NCI-H2196 (cell line): ENCODE measurements around the gene NISCH.

Experiments used
- DNase-seq: peaks from one replicate; lab custom pipeline; 2025; ENCODE audit not compliant: unreplicated experiment; lab: John Stamatoyannopoulos, UW

The NISCH gene

GRCh38 chr3:52470920-52471319 lies 15.5 kb downstream of the NISCH start:
- no peak for DNase-seq

DNA sequence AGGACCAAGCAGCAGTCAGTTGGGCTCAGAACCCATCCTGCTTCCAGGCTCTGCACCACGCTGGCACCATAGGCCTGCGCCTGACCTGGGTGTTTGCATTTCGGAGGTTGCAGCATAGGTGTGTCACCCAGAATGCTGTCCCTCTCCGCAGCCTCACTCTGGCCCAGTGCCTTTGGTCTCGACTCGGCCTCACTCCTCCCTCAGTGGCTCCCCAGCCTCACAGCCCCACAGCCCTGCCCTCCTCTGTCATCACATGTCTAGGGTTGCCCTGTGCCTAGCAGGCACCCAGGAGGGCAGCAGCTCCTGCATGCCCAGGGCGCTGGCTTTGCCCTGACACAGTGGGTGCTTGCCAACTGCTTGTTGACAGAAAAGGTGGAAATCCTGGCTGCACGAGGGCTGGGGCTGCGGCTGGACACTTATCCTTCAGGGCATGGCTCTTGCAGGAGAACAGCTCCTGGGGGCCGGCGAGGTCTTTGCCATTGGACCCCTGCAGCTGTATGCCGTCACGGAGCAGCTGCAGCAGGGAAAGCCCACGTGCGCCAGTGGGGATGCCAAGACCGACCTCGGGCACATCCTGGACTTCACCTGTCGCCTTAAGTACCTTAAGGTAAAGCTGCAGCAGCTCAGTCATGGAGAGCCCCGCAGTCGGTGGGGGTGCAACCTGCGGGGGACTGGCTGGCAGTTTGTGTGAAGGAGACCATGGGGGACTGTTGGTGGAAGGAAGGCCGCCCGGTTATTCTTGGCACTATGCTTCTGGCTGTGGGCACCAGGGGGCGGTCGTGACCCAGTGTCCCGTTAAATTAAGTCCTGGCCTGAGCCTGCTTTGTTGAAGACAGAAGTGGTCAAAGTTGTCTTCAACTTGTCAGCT lies 16.2 kb downstream of the NISCH start:
- DNase-seq: no peak

DNA sequence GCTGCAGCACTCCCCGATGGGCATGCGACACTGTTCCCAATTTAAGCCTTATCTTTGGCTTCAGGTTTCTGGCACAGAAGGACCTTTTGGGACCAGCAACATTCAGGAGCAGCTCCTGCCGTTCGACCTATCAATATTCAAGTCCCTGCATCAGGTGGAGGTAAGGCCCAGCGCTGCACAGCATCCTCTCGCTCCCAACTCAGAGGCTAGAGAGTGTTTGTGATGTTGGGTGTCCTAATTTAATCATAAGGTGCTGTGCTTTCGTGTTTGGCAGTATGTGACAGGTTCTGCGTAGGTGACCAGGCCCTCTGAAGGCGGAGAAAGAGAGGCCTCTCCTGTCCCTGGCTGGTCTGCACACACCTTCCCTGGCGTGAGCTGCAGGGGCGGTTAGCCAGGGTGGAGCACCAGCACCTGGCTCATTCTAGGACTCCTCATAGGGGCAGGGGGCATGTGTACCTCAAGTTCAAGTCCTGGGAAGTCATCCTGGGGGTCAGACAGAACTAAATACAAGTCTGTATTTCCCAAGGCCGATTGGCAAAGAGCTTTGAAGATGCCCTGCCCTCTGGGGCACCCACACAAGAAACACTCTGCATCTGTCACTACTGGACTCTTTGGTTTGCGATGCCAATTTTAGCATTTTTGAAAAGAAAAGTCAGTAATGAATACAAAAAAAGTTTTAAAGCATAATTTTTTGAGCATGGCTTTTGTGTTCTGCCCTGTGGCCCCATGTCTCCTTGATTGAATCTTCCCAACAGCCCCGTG lies 17.0 kb downstream of the NISCH start:
- DNase-seq: no peak

DNA sequence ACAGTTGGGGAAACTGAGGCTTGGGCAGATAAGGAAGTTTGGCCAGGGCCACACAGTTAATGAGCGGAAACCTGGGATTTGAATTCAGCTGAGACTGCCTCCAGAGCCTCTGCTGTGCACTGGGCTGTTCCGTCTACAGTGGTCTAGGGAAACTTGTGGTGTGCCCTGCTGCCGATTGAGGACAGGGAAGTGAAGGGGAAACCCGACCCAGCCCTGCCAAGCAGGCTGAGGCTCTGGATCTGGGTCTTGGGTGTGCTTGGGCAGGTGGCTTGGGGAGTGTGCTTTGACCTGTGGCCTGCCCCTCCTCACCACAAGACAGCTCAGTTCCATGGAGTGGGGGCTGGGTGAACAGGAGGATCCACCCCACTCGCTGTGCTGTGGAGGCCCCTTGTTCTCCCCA lies 17.6 kb downstream of the NISCH start:
- no peak for DNase-seq

GRCh38 chr3:52477076-52477795 lies 21.8 kb downstream of the NISCH start:
- no peak for DNase-seq

DNA sequence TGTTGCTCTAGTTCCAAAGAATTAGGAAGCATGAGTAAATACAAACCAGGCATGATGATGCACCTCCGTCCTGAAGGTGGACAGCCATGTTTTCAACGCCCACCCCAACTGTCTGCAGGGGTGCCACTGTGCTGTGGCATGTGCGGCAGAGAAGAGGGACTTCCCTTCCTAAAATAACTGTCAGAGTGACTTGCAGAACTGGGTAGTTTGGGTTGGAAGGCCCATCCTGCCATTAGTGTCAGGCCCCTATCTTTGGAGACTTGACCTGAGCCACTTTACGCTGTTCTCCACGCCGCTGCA lies 22.3 kb downstream of the NISCH start:
- DNase-seq: no peak

DNA sequence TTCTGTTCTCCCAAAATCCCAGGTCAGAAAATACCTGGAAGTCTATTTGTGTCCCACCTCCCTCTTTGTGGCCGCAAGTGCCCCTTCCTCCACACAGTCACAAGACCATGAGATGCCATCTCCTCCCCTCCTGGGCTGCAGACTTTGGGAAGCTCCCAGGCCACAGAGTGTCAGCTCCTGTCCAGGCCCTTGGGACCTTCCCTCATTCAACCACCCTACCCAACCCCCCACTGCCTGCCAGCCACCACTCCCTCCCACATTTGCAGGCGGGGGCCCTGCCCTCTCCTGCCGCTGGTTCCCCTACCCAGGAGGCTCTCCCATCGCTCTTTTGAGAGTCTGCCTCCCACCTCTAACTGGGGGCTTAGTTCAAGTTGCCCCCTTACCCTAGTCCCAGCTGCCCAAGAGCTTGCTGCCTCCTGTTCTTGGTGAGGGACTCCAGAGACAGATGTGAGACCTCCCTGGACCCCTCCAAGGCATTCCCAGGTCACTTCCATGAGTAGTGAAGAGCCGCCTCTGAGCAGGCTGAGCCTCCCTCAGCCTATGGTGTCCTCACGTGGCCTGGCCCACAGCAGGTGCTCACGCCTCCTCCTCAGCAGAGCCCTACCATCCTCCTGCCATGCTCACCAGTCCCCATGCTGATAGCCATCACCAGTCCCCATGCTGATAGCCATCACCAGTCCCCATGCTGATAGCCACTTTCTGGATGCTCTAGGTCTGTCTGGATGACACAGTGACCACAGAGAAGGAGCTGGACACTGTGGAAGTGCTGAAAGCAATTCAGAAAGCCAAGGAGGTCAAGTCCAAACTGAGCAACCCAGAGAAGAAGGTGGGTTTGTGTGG lies 23.9 kb downstream of the NISCH start:
- no peak for DNase-seq

DNA sequence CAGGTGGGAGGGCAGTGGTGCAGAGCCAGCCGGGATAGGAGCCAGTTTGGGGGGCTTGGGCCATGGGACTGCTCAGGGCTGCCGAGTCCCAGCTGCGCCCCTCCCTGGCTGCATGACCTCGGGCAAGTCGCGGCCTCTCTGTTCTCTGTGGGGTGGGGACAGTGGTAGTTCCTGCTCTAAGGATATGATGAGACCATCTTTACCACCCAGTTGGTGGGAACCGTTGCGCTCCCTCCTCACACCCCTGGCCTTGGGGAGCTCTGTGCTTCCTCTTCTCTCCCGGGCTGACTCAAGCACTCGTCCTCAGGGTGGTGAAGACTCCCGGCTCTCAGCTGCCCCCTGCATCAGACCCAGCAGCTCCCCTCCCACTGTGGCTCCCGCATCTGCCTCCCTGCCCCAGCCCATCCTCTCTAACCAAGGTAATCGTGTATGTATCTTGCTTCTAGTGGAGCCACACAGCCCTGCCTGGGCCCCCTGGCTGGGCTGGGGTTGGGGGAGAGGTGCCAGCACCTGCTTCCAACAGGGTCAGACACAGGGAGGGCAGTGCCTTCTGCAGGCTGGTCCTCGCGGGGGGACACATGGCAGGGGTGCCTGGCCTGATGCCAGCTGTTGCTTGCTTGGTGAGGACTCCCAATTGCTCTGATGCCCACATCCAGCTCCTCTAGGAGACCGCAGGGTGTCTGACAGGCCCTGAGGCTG lies 24.6 kb downstream of the NISCH start:
- DNase-seq: no peak

DNA sequence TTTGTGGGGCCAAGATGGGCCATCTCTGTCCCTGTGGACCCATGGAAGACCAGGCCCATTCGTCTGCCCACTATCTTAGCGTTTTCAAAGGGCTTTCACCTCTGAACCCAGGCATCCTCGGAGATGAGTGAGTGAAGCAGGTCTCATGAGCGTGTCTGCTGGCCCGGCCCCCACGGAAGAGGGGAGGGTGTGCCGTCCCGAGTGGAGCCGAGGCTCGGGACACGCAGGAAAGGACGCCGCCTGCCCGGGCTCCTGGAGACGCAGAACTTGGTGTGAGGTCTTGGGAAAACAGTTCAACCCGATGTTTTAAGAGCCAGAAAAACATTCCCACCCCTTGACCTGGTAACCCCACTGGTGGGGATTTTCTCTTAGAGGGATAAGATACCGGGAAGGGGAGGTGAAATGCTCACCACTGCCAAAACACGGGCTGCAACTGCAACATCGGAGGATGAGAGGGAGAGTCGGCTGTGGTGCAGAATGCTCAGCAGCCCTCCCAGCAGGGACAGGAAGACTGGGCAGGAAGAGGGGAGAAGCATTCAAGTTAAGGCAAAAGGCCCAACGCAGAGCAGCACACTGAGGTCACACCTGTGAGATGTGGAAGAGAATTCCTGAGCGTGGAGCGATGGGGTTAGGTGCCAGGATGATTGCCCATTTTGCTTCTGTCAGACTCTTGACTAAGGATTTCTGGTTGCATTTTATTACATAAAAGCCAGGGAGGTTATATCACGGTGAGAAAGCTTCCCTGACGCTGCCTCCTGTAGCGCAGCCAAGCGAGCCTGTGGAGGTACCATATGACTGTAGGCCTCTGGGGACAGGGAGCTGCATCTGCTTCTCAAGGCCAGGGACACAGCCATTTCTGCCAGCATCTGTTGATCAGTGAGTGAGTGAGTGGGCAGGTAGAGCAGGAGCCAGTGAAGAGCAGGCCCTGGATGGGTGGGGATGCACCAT lies 25.6 kb downstream of the NISCH start:
- DNase-seq: no peak

DNA sequence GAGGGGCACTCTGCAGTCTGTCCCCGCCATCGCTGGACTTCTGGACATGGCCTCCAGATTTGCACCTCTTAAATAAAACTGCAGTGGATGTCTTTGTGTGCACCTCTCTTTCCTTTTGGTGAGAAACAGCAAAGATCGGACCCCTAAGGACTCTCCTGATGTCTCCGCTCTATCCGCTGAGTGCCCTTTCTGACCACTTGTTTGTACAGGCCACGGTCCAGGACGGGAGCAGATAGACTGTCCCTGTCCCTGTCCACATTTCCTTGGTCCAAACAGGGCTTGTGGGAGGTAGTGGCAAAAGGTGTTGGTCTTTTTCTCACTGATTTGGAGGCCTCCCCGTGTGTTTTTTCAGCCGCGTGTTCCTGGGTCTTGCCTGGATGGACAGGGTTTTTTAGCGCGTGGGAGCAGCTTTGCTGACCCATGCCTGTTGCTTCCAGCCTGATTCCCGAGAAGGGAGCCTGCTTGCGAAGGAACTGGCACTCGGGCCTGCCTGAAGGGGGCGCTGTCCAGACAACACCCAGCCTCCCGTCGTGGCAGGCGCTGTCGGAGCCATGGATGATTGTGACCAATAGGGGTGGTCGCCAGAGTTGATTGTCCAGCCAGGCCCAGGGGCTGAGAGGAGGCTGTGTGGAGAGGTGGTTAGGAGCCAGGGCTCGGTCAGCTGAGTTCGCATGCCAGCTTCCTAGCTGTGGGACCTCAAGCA lies 26.6 kb downstream of the NISCH start:
- DNase-seq: no peak

DNA sequence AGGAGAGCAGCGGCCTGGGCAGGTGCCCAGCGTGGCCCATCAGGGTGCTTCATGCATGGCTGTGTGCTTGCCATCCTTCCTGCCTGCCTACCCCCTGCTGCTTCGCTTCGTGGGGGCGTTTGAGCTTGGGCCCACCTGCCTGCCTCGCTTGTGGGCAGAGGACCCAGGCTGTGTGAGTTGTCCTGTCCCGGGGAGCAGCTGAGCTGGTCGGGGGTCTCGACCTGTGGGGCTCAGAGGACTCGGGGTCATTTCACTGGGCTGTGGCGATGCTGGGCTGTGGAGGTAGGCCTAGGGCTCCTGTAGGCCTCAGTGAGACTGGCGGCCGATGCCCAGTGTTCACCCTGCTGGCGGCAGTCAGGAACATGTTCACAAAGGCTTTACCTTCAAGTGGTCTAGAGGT lies 27.7 kb downstream of the NISCH start:
- no peak for DNase-seq

GRCh38 chr3:52483577-52484381 lies 28.4 kb downstream of the NISCH start:
- no peak for DNase-seq

- DNase-seq: no peak
Measured at GRCh38 chr3:52484680-52485461, 29.5 kb downstream of the NISCH start.

- no peak for DNase-seq
Measured at GRCh38 chr3:52487050-52487787, 31.8 kb downstream of the NISCH start.

DNA sequence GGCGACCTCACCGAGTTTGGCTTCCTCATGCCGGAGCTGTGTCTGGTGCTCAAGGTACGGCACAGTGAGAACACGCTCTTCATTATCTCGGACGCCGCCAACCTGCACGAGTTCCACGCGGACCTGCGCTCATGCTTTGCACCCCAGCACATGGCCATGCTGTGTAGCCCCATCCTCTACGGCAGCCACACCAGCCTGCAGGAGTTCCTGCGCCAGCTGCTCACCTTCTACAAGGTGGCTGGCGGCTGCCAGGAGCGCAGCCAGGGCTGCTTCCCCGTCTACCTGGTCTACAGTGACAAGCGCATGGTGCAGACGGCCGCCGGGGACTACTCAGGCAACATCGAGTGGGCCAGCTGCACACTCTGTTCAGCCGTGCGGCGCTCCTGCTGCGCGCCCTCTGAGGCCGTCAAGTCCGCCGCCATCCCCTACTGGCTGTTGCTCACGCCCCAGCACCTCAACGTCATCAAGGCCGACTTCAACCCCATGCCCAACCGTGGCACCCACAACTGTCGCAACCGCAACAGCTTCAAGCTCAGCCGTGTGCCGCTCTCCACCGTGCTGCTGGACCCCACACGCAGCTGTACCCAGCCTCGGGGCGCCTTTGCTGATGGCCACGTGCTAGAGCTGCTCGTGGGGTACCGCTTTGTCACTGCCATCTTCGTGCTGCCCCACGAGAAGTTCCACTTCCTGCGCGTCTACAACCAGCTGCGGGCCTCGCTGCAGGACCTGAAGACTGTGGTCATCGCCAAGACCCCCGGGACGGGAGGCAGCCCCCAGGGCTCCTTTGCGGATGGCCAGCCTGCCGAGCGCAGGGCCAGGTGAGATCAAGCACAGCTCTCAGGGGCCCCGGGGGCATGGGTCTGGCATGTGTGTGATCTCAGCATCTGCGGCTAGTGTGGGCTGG lies 32.6 kb downstream of the NISCH start:
- no peak for DNase-seq
